Head of caudate nucleus (tissue), 42 donors: ENCODE data around the gene MYO1E.
"Not testable (repeated sequence)": the region's sequence is repeated elsewhere in the genome, so short reads cannot be mapped to it uniquely, and the experiment has no call there.

Experiments used
- DNase-seq, 42 donors: peaks; one replicate each; pipeline versions ENCODE4 v3.0.0 to v3.0.0-alpha.2; 2020 to 2021; ENCODE audit warnings: mixed read lengths in 7 of 42
- intact Hi-C: fragments of 100-400 bp; cut with DNase I; formaldehyde crosslinking; loops from one replicate; pipeline ENCODE4 v1.15.0; 2022

Gene MYO1E

DNA sequence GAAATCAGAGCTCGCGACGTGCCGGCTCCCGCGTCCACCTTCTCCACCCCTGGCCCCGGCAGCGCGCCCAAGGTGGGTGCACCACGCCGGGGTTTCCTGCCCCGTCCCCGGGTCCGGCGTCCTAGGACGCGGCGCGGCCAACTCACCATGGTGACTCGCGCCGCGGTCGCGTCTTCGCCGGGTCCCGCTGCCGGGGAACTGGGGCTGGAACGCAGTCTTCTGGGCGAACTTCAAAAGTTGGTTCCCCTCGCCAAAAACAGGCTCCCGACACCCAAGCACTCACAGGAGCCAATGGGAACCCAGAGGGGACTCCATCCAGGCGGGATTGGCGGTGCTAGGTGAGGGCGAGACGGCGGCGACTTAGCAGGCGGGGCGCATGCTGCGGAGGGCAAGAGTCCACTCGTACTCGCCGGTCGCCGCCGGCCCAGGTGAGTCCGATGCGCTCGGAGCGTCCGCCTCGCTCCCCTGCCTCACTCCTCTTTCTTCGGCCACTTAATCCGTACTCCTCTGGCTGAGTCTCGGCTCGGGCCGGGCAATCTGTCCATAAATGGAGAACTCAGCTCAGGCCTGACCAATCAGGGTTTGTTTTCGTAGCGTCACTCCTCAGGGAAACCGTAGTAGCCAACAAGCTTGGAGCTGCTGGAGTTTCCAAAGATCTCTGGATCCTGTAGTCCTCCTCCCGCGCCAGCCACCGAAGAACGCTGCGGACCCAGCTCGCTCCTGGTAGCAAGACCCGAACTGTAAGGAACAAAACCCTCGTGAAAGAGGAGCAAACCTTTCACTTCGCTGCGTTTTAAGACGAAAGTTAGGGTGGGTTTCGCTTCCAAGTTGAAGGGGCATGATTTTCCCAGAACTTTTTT lies at the start of gene MYO1E:
TSS of gene MYO1E (minus strand) at position 520 of the 860 bp plus-strand sequence. CDS start at position 149, 371 bp downstream.
- peak; percentile 75 to 97 (median 93) for DNase-seq
- intact Hi-C loops: loop anchor here (5.0 to 10.0 kb wide), 3 partner anchors 62 to 168 kb away; partner anchors contain the start of genes FAM81A and LDHAL6B

DNA sequence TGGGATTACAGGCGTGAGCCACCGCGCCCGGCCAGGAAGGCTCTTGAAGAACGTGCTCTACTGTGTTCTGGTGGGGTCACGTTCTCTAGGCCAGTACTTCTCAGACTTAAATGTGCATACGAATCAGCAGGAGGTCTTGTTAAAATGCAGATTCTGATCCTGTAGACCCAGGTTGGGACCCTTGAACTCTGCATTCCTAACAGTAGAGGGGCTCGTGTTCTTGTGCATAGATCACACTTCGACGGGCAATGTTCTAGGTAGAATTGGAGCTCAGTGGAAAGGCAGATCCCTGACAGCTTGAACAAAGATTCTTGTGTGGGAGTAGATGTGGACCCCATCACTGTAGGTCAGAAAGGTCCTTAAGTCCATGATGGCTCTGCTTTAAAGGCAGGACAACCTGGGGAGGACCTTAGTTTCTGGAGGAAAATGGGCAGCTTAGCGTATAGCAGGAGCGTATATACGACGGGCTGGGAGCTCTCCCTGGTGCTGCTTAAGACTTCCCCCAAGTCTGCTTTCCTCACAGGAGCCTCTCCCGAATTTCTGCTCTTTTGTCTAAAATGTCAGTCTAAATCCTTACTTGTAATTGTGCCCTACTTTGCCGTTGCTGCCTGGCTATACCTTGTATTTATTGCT lies 48.4 kb upstream of the MYO1E start:
- intact Hi-C loops: no loop called here
- no peak for DNase-seq

DNA sequence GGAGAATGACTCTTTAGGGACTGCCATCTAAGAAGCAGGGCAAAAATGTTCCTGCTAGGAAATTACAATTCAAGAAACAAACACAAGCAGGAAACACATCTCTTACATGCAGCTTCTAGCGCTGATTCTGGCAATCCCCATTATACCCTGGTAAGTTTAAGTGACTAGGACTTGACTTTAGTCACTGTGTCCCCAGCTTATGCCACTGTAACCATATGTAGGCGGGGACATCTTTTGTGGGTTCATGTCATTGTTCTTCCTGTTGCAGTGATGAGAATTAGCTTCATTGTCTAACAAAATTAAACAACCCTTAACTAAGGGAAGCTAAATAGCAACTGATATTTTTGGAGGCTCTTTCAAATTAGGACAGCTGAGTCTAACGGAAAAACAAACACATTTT lies 47.4 kb upstream of the MYO1E start:
- intact Hi-C loops: no loop called here
- no peak for DNase-seq

DNA sequence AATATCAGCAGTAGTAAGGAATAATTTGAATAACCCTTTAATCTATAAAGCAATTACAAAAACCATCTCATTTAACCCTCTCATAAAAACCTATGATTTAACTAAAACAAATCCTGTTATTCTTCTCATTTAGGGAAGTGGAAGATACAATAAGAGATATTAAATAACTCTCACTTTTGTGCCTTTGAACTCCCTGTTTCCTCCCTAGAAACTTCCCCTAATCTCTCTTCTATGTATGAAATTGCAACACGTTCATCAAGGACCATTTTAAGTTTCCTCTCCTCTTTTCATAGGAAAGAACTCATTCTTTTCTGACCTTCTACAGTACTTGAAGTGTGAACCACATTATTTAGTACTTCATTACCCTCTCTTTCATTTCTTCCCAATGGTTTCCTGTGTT lies 46.5 kb upstream of the MYO1E start:
- intact Hi-C loops: no loop called here
- DNase-seq: no peak

DNA sequence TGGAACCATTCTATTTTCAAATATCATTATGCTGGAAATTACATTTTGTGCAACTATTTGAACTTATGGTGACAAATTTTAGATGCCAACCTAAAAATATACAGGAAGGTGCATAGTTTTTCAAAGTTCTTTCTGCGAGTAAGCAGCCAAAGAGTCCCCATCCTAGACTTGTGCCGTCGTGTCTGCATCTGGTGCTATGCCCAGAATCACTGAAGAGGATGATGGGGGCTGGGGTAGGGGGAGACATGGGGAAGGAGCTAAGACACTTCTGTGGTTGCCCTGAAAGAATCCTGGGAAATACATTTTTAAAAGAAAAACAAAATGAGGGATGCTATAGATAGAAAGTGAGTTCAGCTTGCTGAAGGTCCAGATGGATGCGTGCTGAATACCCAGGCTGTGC lies 44.1 kb upstream of the MYO1E start:
- DNase-seq: no peak
- intact Hi-C loops: no loop called here

DNA sequence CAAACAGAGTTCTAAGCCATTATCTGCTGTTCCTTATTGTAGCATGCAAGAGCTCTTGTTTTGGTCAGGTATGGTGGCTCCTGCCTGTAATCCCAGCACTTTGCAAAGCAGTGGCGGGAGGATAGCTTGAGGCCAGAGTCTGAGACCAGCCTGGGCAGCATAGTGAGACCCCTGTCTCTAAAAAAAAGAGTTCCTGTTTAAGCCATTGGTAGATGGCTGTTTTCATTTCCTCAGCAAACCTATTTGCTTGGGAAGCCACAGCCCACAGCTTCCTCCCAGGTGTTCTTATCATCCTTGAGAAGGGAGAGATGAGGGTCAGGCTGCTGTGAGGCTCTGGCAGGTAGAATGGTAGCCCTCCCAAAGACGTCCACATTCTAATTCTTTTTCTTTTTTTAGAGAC lies 40.9 kb upstream of the MYO1E start:
- intact Hi-C loops: no loop called here
- no peak for DNase-seq

DNA sequence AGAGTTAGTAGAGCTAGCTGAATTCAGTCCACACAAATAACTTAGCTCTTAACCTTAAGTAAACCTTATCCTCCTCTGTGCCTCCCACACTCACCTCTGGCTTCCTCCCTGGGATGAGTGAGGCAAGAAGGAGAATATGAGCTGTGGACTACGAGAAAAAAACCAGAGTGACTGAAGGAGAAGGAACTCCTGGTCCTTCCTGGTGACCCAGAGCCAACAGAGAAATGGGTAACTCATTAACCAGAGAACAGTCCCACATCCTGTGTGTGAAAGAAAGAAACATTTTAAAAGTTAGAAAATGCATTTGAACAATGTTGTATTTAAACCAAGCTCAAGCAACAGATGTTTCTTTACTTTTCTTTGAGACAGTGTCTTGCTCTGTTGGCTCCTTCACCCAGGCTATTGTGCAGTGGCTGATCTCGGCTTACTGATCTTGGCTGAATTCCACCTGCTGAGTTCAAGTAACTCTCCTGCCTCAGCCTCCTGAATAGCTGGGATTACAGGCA lies 37.8 kb upstream of the MYO1E start:
- intact Hi-C loops: no loop called here
- peak in 1 of 42 donors; percentile 38 for DNase-seq

DNA sequence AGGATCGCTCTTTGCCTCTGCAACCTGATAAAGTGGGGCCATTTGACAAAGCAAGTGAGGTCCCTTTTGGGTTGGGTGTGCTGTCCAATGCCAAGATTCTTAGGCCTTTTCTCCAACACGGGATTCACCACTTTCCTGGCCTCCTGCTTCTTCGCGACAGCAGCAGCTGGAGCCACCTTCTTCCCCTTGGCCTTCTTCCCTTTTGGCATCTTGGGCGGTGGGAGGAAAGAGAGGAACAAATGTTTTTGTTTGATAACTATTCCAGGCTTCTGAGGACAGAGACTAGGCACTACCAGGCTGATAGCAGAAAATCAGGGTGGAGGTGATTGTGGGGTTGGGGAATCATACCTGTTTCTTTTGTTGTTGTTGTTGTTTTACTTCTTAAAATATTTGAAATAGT lies 35.3 kb upstream of the MYO1E start:
- intact Hi-C loops: no loop called here
- DNase-seq: no peak

DNA sequence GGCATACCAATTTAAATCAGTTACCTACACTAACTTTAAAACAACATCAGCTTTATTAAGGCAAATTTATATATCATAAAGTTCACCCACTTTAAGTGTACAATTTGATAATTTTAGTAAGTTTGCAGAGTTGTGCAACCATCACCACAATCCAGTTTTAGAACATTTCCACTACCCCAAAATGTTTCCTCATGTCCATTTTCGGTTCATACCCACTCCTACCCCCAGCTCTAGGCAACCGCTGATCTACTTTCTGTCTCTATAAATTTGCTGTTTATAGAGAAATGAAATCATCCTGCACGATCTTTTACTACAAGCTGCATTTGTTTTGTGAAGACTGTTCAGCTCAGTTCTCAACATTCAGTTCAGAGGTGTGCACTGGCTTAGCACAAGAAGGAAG lies 33.8 kb upstream of the MYO1E start:
- no peak for DNase-seq
- intact Hi-C loops: no loop called here

DNA sequence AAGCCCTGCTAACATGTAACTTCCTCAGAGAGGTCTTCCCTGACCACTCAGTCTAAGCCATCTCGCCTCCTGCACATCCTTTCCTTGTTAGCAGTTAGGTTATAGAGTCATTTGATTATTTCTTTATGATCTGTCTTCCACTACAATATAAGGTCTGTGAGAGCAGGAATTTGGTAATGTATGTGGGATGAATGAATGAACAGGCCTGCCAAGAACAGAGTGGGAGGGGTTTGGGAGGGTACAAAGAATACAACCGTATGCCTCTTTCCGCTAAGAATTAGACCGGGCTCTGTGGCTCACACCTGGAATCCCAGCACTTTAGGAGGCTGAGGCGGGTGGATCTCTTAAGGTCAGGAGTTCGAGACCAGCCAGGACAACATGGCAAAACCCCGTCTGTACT lies 32.4 kb upstream of the MYO1E start:
- intact Hi-C loops: no loop called here
- DNase-seq: no peak

DNA sequence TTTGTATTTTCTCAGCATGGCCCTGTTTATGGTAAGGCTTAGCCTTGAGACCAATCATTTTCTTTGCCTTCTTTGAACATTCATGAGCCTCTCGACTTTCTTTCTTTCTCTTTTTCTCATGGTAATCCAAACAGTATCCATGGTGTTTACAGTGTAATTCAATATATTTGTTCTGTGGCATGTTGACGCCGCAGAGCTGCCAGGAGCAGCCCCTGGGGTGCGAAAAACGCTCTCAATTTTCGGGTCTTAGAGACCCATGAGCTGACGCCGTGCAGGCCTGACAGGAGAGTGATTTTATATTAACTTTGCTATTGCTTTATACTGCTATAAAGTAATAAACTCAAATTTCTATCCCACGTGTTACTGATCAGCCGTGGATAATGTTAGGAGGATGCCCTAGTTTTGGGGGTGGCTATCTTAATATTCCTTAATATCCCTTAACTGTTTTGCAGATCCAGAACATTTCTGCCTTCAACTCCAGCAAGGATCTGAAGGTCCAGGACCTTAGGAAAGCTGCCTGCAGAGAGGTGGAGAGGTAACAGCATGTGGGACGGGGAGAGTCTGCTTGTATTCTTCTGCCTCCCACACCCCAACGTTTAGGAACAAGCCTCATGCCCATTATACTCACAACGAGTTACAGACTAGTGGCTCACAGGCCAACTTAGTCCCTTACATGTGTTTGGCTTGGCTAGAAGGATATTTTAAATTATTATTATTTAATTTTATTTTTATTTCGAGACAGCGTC lies 29.3 kb upstream of the MYO1E start:
- intact Hi-C loops: no loop called here
- no peak for DNase-seq

DNA sequence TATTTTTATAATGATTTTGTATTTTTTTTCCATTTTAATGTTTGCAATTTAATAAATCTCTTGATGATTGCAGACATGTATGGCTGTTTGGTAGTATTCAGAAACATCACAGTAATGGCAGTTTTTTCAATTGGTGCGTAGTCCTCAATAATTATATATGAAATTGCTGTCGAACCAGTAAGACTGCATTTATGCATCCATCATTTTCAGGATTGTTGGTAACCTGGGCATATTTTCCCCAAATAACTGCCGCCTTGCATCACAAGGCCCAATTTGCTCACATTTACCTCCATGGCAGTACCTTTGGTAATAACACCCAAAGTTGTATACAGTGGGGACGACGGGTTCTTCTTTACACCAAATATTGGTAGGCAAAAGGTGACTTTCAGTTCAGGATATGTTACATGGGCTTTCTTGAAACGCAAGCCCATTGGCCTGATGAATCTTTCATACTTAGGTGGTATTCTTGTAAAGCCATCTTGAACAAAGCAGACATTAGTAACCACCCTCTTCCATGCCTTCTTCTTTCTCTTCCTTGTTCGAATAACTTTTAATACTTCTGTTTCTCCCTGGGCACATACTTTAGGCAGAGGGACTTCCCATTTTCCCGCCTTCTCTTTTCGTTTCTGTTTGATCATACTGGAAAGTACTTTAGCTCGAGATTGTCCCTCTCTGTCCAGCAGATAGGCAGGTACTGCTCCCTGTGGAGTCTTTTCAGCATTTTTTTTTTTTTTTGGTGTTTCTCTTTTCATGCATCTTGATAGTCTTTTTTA lies 28.6 kb upstream of the MYO1E start:
- intact Hi-C loops: not testable (repeated sequence)

DNA sequence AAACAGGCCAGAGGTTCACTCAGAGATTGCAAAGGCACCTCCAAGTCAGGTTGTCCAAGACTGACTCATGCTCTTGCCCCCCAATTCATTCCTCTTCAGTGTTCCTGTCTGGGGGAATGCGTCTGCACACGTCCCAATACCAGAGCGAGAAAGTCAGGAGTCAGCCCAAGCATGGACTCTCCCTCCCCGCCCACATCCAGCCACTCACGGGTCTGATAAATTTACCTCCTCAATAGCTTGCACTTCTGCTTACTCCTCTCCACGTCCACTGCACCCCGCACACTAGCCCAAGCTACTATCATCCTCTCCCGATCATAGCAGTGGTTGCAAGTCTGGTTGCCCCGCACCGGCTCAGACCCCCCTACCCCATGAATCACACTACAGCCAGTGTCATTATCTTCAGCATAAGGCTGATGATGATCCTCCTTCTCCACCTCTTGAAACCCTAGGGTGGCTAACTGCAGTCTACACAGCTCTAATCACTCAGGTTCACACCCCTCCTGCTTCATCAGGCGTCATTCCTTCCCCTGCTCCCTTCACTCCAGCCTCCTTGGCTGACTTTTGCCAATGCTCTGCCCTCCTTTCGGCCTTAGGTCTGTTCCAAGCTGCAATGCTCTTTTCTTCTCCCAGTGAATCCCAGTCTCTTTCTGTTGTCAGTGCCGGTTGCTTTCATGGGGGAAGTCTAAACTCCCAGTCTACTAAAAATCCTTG lies 27.6 kb upstream of the MYO1E start:
- no peak for DNase-seq
- intact Hi-C loops: no loop called here

More for the DNA sequence above, 28.6 kb upstream of the MYO1E start:
- peak in 1 of 42 donors; percentile 9 for DNase-seq

DNA sequence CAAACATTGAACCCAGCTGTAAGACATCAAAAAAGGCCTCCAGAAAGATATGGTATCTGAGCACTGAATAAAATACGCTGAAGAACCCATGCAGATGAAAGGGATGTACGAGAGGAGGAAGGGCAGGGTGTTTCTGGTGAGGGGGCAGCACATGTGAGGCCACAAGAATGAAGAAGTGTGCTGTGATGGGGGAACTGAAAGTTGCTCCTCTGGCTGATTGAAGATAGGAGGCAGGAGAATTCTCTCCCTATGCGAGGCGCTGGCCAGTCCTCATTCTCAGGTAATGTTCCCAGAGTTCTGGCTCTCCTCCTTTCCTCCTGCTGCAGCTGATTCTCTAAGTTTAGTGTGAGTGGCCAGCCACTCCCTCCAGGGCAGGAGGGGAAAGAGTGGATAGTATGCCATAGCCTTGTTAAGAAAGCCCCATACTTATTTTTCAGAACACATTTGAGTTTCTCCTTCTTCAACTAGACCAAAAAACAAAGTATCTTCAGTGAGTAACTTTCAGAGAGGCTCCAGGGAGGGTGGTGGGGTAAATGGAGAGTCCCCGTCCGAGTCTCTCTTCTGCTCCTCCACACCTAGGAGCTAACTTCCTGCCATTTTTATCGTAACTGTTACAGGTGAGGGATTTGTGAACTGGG lies 26.9 kb upstream of the MYO1E start:
- intact Hi-C loops: no loop called here
- peak in 26 of 42 donors; percentile 4 to 60 (median 32) for DNase-seq

DNA sequence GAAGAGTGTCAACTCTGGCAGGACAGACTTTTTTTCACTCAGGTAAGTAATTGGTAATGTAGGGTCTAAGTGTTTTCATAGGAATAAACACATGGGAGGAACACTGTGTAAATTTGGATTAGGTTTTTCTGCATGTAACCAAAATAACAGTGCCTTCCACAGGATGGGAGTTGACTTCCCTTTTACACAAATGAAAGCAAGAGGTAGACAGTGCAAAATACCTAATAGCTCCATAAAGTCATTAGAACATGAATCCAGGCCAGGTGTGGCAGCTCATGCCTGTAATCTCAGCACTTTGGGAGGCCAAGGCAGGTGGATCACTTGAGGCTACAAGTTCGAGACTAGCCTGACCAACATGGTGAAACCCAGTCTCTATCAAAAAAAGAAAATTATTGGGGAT lies 25.5 kb upstream of the MYO1E start:
- no peak for DNase-seq
- intact Hi-C loops: no loop called here

DNA sequence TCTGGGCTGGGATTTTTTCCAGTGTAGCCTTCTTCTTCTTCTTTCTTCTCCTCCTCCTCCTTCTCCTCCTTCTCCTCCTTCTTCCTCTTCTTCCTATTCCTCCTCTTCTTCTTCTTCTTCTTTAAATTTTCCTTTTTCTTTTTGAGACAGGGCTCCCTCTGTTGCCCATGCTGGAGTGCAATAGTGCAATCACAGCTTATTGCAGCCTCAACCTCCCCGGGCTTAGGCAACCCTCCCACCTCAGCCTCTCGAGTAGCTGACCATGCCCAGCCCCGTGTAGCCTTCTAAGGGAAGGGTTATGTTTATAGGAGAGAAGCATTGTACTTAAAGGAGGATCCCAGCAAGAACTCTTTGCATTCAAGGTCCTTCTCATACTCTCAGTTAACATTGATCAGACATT lies 24.0 kb upstream of the MYO1E start:
- DNase-seq: no peak
- intact Hi-C loops: no loop called here

DNA sequence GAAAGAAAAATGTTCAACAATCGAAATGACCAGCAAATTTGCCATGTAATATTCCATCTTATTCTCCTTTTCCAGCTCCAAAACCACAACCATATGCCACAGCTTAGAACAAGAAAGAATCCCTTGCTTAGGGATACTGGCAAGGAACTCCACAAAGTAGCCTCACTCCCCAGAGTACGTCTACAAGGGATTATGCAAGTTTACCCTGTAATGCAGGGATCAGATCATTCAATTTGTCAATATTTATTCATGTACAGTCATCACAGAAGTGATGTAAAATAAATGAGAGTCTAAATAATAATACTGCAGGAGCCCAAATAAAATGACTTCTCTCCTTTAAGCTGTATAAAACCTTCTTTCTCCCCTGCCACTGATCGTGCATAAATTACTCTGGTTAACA lies 23.5 kb upstream of the MYO1E start:
- intact Hi-C loops: no loop called here
- no peak for DNase-seq

DNA sequence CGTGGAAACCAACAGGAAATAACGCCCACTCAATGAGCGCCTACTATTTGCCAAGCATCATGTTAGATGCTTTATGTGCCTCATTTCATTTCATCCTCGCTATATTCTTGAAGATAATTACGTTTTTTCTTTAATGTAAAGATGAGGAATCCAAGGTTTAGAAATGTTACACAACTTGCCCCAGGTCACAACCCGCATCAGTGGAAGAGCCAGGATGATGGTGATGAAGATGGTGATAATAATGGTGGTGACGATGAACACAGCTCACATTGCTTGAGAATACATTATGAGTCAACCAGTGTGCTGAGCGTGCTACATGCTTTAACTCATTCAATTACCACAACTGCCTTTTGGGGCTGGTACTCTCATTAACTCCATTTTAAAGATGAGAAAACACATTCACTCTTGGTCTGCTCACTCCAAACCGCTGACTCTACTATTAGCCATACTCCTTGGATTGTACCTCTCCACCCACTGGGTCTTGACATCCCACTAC lies 21.5 kb upstream of the MYO1E start:
- DNase-seq: no peak
- intact Hi-C loops: no loop called here
